ENCODE results near the gene ZNF474.

- no peak for TF ChIP-seq CTCF (conservative IDR thresholded peaks at IDR 0.05 in 1 of 2, IDR thresholded peaks at IDR 0.05 in 1 of 2; ENCODE audit: extremely low read depth in 1 of 2, insufficient read depth in 1 of 2, low read depth in 1 of 2, low read length in 2 of 2)
- TF ChIP-seq EZH2 (IDR thresholded peaks at IDR 0.05; ENCODE audit: borderline replicate concordance, low read length): no peak
Measured at GRCh38 chr5:122126756-122127321, 2.5 kb upstream of the ZNF474 start.
